HG03460 (cell line): ENCODE data around the gene KNDC1.

ENCODE experiments used
- ATAC-seq: cut with Tn5 transposase; IDR thresholded peaks from one replicate; pipeline ENCODE4 v1.9.1; 2021; ENCODE audit not compliant: unreplicated experiment

KNDC1 gene

DNA sequence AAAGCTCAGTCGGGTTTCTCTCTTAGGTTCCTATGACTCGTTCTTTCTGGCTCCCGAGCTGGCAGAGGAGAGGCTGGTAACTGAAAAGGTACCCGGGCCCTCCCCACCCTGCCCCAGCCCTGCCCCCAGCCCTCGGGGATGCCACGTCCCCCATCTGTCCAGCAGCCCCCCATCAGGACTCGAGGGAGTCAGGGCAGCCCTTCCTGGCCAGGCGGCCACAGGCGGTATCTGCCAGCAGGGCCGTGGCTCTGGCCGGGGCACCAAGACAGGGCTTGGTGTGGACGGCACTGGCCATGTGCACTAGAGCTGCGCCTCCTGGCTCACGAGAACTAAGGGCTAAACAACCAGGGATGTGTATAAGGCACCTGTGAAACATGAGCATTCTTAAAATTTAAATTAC is 29.7 kb downstream of the KNDC1 start:
- ATAC-seq, result no peak

GRCh38 chr10:133190225-133190624 is 30.2 kb downstream of the KNDC1 start:
- no peak for ATAC-seq

DNA sequence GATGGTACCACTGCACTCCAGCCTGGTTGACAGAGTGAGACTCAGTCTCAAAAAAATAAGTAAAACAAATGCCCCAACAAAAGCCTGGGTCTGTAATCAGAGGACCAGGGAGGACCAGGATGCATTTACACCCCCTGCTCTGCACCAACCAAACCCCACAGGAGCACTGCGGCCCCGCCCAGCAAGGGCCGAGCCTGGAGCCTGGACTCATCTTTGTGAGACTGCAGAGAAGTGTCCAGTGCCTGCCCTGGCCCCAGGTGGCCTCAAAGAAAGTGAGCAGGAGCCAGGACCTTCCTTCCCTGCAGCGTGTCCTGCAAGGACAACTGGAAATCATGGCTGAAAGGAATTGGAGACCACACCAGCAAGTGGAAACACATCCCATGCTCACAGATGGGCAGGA is 31.6 kb downstream of the KNDC1 start:
- no peak for ATAC-seq

DNA sequence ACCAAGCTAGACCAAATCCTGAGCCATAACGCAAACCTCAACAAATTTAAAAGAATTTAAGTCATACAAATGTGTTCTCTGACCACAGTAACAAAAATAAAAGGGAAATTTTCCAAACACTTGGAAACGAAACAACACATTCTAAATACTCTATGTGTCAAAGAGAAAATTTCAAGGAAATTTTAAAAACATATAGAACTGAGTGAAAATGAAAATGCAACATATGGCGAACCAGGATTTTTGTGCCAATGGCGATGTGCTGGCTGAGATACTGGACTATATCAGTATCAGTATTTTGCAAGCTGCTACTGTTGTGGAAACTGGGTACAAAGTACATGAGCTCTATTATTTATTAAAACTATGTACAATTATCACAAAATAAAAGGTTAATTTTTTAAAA is 34.1 kb downstream of the KNDC1 start:
- ATAC-seq, result no peak

DNA sequence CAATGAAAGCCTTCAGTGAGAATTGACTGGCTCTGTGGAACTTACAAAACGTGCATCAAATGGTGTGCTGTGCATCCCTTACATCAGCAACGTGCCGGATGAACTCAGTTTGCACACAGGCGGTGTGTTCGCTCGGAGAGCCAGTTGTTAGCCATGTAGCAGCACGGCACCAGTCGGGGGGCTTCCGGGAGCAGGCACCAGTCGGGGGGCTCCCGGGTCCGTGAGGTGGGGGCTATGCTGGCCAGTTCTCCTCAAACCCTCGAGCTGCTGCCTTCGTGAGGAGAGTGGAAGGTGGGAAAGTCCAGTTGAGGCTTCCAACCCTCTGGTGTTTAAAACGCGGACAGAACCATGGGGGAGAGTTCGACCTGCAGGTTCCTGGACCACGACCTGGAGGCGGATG is 35.1 kb downstream of the KNDC1 start:
- ATAC-seq, result no peak

- no peak for ATAC-seq
These were observed 35.6 kb downstream of the KNDC1 start for GRCh38 chr10:133195611-133196010.

DNA sequence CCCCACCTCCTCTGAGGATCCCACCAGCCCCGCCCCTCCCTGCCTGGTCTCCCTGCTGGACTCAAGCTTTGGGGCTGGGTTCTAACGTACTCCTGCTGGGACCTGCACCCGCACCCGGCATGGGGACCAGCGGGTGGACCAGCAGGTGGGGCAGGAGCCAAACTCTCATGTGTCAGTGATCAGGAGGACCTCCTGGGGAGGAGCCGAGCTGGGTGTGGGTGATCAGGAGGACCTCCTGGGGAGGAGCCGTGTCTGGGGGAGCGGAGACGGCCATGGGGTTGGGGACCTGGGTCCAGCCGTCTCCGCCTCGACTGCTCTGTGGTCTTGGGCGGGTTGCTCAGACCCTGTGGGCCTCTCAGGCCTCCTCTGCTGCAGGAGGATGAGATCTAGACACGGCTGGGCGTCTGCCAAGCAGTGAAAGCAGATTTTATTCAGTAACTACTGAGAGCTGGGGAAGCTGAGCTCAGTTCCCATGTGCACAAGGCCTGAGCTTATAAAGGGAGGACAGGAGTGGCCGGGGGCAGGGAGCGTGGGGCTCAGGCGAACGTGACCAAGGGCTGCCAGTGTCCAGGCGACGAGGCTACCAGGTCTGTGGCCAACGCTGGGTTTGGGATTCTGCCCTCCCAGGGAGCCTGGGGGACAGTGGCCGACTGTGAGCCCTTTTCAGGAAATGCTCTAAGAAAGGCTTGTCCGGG is 36.3 kb downstream of the KNDC1 start:
- ATAC-seq, result no peak

GRCh38 chr10:133196936-133197758 is 37.1 kb downstream of the KNDC1 start:
- no peak for ATAC-seq

- ATAC-seq, result no peak
These were observed 37.8 kb downstream of the KNDC1 start for GRCh38 chr10:133197786-133198185.

DNA sequence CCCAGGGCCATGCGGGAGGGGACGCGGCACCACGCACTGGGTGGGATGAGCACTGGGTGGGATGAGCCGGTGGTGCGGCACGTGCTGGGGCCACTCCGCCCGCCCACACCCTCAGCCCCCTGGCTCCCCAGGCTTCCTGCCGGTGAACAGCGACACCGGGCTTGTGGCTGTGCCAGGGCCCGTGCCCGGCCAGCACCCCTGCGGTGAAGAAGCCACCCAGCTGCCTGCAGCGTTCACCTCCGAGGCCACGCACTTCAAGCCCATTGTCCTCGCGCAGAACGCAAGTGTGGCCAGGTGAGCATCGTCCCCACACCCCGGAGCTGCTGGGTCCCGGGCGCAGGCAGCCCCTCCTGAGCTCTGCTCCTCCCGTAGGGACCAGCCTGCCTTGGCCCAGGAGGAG is 38.2 kb downstream of the KNDC1 start:
- no peak for ATAC-seq

DNA sequence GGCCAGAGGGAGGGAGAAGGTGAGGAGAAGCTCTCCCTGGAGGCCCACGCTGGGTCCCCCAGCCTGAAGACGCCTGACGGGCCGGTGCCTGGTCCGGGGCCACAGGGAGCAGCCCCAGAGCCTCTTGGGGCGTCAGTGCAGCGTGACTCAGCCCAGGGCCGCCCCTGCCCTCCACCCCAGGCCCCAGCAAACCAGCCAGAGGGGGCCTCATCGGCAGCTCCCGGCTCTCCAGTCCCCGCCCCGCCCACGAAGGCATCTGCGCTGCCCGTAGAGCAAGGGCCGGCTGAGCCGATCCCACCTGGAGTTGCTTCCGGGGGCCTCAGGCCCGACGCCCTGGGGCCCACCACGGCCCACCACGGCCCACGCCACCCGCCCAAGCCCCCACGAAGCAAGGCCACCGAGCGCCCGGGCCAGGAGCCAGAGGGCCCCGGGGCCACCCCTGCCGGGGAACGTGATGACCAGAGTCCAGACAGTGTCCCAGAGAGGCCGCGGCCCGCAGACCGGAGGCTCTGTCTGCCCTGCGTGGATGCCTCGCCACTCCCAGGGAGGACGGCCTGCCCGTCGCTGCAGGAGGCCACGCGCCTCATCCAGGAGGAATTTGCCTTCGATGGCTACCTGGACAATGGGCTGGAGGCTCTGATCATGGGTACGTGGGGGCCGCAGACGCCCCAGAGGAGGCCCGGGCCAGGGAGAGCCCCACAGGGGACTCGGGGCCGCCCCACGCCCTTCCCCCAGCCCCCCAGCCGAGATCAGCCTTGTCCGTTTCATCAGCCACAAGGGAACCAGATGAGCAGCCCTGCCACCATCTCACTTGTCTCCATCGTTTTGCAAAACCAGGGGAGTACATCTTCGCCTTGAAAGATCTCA is 38.8 kb downstream of the KNDC1 start:
- no peak for ATAC-seq

DNA sequence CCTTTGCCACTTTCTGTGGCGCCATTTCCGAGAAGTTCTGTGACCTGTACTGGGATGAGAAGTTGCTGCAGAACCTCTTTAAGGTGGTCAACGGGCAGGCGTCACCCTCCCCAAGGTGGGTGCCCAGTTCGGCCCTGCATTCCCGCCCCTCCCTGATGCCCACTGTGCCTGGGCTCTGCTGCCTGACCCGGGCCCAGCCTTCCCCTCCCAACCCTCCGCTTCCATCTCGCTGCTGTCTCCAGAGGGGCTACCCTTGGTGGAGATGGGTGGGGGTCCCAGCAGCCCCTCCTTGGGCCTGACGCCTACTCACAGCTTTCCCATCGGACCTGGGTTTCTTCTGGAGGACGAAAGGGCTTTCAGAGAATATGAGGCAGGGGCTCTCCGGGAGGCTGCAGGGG is 39.5 kb downstream of the KNDC1 start:
- no peak for ATAC-seq

- ATAC-seq, result no peak
These were observed 40.1 kb downstream of the KNDC1 start for GRCh38 chr10:133199992-133200611.

DNA sequence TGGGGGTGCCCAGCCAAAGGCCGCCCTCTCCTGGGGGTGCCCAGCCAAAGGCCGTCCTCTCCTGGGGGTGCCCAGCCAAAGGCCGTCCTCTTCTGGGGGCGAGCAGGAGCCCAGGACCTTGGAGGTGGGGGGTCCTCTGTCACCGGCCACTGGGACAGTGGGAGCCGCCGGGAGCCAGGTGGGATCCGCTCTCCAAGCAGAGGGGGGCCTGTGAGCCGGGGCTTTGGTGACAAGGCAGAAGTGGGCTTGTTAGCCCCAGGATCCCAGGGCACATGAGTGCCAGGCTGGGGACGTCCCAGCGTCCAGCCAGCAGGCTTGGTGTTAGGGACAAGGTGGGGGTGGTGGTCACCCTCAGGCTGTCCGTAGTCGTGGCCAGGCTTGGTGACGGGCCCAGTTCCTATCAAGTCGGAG is 40.6 kb downstream of the KNDC1 start:
- no peak for ATAC-seq

DNA sequence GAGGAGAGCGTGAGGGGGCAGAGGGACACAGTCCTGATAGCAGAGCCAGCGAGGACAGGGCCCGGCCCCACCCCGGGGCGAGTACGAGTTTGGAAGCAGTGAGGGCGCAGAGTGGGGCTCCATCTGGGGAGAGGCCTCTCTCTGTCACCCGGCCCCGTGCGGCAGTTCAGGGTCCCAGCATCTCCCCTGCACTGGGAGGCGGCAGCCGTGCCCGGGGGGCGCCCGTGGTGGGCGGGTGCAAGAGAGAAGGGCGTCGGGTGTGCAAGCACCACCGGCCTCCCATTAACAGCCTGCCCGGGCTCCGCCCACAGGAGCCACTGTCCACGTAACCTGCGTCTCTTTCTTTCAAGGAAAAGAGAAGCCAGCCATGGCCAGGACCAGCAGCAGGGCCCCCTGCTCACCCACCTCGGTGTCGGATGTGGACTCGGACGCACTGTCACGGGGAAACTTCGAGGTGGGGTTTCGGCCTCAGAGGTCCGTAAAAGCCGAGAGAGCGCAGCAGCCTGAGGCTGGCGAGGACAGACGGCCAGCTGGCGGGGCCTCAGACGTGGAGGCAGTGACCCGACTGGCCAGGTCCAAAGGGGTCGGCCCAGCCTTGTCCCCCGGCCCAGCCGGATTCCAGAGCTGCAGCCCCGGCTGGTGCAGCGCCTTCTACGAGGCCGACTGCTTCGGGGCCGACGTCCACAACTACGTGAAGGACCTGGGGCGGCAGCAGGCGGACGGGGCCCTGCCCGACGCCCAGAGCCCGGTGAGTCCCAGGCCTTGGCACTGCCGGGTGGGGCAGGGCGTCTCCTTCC is 41.3 kb downstream of the KNDC1 start:
- ATAC-seq, result no peak

- ATAC-seq, result no peak
These were observed 42.1 kb downstream of the KNDC1 start for GRCh38 chr10:133201948-133202725.

GRCh38 chr10:133202778-133203651 is 43.0 kb downstream of the KNDC1 start:
- no peak for ATAC-seq

DNA sequence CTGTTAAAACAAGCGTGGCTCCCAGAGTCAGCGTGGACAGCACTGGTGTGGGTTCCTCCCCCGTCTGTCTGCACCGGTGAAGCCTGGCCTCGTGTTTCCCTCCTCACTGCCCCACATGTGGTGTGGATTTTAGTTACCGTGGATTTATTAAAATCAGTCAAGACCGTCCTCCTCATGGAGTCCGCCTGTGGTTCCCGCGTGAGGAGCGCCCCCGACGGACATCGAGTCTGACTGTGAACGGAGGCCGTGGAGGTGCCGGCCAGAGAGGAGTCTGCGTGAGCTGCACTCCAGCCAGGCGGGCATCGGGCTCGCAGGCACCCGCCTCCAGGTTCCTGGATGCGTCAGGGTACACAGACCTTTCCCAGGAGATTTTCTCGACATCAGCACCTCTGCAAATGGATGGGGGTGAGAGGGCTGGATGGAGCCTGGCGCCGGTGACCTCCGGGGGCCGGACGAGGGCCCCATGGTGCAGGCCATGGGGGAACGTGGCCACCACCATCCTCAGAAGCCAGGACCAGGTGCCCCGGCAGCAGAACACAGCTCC is 43.7 kb downstream of the KNDC1 start:
- no peak for ATAC-seq
